GM12875 (cell line): ENCODE measurements around the gene JPH4.

Source experiments
- H3K4me3 ChIP-seq: one replicate; pipeline ENCODE4 v1.5.1; 2011; ENCODE audit warnings: low read depth, low read length, control low read depth
- TF ChIP-seq, protein P1 (sequence below): IDR thresholded peaks from 2 replicates; pipeline ENCODE4 v1.5.1; 2011; ENCODE audit warnings: low read depth, mild to moderate bottlenecking, control low read depth, inconsistent platforms, low read length, moderate library complexity, borderline replicate concordance; ENCODE audit not compliant: insufficient read depth

The JPH4 gene

GRCh38 chr14:23579739-23580138 lies 1.1 kb upstream of the JPH4 start:
- H3K4me3 ChIP-seq: no peak overlapping the region
- TF ChIP-seq, protein P1, sequence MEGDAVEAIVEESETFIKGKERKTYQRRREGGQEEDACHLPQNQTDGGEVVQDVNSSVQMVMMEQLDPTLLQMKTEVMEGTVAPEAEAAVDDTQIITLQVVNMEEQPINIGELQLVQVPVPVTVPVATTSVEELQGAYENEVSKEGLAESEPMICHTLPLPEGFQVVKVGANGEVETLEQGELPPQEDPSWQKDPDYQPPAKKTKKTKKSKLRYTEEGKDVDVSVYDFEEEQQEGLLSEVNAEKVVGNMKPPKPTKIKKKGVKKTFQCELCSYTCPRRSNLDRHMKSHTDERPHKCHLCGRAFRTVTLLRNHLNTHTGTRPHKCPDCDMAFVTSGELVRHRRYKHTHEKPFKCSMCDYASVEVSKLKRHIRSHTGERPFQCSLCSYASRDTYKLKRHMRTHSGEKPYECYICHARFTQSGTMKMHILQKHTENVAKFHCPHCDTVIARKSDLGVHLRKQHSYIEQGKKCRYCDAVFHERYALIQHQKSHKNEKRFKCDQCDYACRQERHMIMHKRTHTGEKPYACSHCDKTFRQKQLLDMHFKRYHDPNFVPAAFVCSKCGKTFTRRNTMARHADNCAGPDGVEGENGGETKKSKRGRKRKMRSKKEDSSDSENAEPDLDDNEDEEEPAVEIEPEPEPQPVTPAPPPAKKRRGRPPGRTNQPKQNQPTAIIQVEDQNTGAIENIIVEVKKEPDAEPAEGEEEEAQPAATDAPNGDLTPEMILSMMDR: no peak

- TF ChIP-seq, protein P1: no peak
- H3K4me3 ChIP-seq: no peak overlapping the region
Observed at GRCh38 chr14:23579311-23579630, 681 bp upstream of the JPH4 start.

DNA sequence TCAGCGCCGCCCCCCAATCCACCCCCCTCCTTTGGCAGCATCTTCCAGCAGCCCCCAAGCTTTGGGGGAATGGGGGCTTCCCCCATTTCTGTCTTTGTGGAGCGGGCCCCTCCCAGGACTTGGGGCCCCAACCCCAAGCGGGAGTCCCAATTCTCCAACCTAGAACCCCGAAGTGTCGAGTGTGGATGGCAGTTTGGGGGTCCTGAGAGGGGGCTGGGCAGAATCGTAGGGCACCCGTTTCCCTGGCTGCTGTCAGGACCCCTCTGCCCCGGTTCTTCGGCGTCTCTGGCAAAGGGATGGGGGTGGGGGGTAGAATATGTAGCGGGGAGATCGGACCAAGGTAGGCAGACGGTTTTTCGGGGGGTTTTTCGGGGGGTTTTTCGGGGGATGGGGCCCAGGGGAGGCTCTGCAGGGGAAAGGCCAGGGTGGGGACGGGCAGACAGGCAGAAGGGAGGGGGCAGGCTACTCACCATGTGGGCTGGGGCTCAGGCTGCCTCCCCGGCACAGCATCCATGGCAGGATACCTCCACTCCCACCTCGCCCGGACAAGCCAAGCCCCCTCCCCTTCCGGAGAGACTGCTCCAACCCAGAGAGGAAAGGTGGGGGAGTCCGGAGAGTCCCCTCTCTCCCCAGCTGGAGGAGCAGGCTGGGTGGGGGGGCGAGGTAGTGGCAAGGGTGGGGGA lies 739 bp downstream of the JPH4 start:
- TF ChIP-seq, protein P1: no peak
- H3K4me3 ChIP-seq: peak overlapping the region; percentile 43

- TF ChIP-seq, protein P1: no peak
- H3K4me3 ChIP-seq: peak overlapping the region; percentile 43
Observed at GRCh38 chr14:23577004-23577681, 1.4 kb downstream of the JPH4 start.

- TF ChIP-seq, protein P1: no peak
- no peak overlapping the region for H3K4me3 ChIP-seq
Observed at GRCh38 chr14:23573384-23574015, 5.1 kb downstream of the JPH4 start.

- TF ChIP-seq, protein P1: no peak
- H3K4me3 ChIP-seq: no peak overlapping the region
Observed at GRCh38 chr14:23572836-23573235, 5.8 kb downstream of the JPH4 start.

GRCh38 chr14:23572524-23572828 lies 6.1 kb downstream of the JPH4 start:
- no peak overlapping the region for H3K4me3 ChIP-seq
- TF ChIP-seq, protein P1: no peak
